Uterus (tissue), 2 donors: ENCODE results near the gene ZSCAN5B.

Experiments used
- CTCF ChIP-seq, 4 experiments: fragments of 200-600 bp in 2 of 4; fragments of 450-650 bp in 2 of 4; sonication (generic) in 2 of 4; IDR thresholded peaks; one replicate each; pipeline ENCODE4 v1.5.1; 2016 to 2019; ENCODE audit warnings: antibody characterized with exemption in 4 of 4, mild to moderate bottlenecking in 2 of 4, moderate library complexity in 1 of 4
- POLR2A ChIP-seq, 2 donors: fragments of 450-650 bp; IDR thresholded peaks; one replicate each; pipeline ENCODE4 v1.6.1; 2016; ENCODE audit warnings: antibody characterized with exemption in 2 of 2, mild to moderate bottlenecking in 1 of 2, moderate library complexity in 1 of 2

DNA sequence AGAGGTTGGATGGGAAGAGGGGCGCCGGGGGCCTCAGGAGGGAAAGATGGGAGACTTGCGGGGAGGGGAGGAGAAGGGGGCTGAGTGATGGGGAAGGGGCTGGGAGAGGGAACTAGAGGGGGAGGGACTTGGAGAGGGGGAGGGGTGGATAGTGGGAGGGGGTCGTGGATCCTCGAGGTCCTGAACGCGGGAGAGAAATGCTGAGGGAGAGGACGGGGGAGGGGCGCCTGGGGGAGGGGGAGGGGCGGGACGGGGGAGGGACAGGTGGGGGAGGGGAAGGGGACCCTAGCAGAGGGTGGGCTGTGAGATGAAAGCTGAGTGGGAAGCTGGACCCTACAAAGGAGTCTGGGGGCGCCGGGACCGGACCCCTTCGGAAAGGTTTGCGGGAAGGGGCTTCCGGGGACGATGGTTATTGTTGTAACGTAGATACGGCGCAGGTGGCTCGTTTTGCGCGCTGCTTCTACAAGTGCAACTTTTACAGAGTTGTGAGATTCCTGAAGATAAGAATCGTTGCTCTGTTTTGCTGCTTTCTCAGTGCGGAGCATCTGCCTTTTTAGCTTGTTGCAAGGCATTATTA lies 56.1 kb downstream of the ZSCAN5B start:
- TF ChIP-seq CTCF (IDR thresholded peaks at IDR 0.05) (no peak), POLR2A (IDR thresholded peaks at IDR 0.05) (no peak)
